ENCODE data around the gene NAGA.
"Not testable (repeated sequence)": the region's sequence is repeated elsewhere in the genome, so short reads cannot be mapped to it uniquely, and the experiment has no call there.

Gene NAGA

GRCh38 chr22:42074132-42074811 is 3.7 kb upstream of the NAGA start, which contains the start of gene PHETA2:
TSS of gene PHETA2 (plus strand) at chr22:42074248. CDS start at chr22:42077294, 3,046 bp downstream.
- H3K4me3 ChIP-seq (ENCODE audit: low read depth in 1 of 2, low read length in 2 of 2), result peak within 1 kb of the TSS; percentile 56 to 69
- H3K9me3 ChIP-seq (ENCODE audit: low read length), result no peaks in the 10 kb centered on the region
- peaks cover 12% of the 10 kb centered on the region for H3K36me3 ChIP-seq (ENCODE audit: insufficient read depth, low read length)
- no peaks in the 10 kb centered on the region for H3K27me3 ChIP-seq (ENCODE audit: control insufficient read depth in 1 of 2, insufficient read depth in 2 of 2, low read length in 2 of 2)
- peak within 1 kb of the TSS; percentile 68 for H3K9ac ChIP-seq (ENCODE audit: low read length)
- peak within 1 kb of the TSS; percentile 96 for H3K27ac ChIP-seq (ENCODE audit: low read depth, low read length)
- H3K4me1 ChIP-seq (ENCODE audit: insufficient read depth, low read length), result peaks cover 52% of the 10 kb centered on the region

GRCh38 chr22:42073621-42074041 is 3.0 kb upstream of the NAGA start:
- no peaks in the 10 kb centered on the region for H3K27me3 ChIP-seq (ENCODE audit: control insufficient read depth in 1 of 2, insufficient read depth in 2 of 2, low read length in 2 of 2)
- peak overlapping the region; percentile 96 for H3K27ac ChIP-seq (ENCODE audit: low read depth, low read length)
- H3K4me1 ChIP-seq (ENCODE audit: insufficient read depth, low read length), result peaks cover 52% of the 10 kb centered on the region
- H3K36me3 ChIP-seq (ENCODE audit: insufficient read depth, low read length), result peaks cover 12% of the 10 kb centered on the region
- no peaks in the 10 kb centered on the region for H3K9me3 ChIP-seq (ENCODE audit: low read length)
- peak overlapping the region; percentile 68 for H3K9ac ChIP-seq (ENCODE audit: low read length)
- H3K4me3 ChIP-seq (ENCODE audit: low read depth in 1 of 2, low read length in 2 of 2), result peak overlapping the region; percentile 56 to 69

GRCh38 chr22:42072606-42073330 is 2.2 kb upstream of the NAGA start:
- Histone ChIP-seq H3K4me3 (ENCODE audit: low read depth in 1 of 2, low read length in 2 of 2) (no peak overlapping the region), H3K9ac (ENCODE audit: low read length) (no peak overlapping the region), H3K9me3 (ENCODE audit: low read length) (no peaks in the 10 kb centered on the region), H3K4me1 (ENCODE audit: insufficient read depth, low read length) (peaks cover 44% of the 10 kb centered on the region), H3K36me3 (ENCODE audit: insufficient read depth, low read length) (peaks cover 13% of the 10 kb centered on the region), H3K27me3 (ENCODE audit: control insufficient read depth in 1 of 2, insufficient read depth in 2 of 2, low read length in 2 of 2) (no peaks in the 10 kb centered on the region), H3K27ac (ENCODE audit: low read depth, low read length) (no peak overlapping the region)

- H3K4me1 ChIP-seq (ENCODE audit: insufficient read depth, low read length), result peaks cover 42% of the 10 kb centered on the region
- H3K27me3 ChIP-seq (ENCODE audit: control insufficient read depth in 1 of 2, insufficient read depth in 2 of 2, low read length in 2 of 2); H3K9me3 ChIP-seq (ENCODE audit: low read length): not testable (repeated sequence)
- H3K36me3 ChIP-seq (ENCODE audit: insufficient read depth, low read length), result peaks cover 16% of the 10 kb centered on the region
- peak overlapping the region; percentile 59 to 78 for H3K4me3 ChIP-seq (ENCODE audit: low read depth in 1 of 2, low read length in 2 of 2)
- peak overlapping the region; percentile 75 for H3K9ac ChIP-seq (ENCODE audit: low read length)
- peak overlapping the region; percentile 89 for H3K27ac ChIP-seq (ENCODE audit: low read depth, low read length)
Measured at GRCh38 chr22:42071508-42071907, 896 bp upstream of the NAGA start.

GRCh38 chr22:42069801-42070516 is 653 bp downstream of the NAGA start:
- Histone ChIP-seq H3K27ac (ENCODE audit: low read depth, low read length) (peak overlapping the region; percentile 89), H3K9me3 (ENCODE audit: low read length) (no peaks in the 10 kb centered on the region), H3K4me3 (ENCODE audit: low read depth in 1 of 2, low read length in 2 of 2) (peak overlapping the region; percentile 59 to 78), H3K9ac (ENCODE audit: low read length) (peak overlapping the region; percentile 83), H3K27me3 (ENCODE audit: control insufficient read depth in 1 of 2, insufficient read depth in 2 of 2, low read length in 2 of 2) (no peaks in the 10 kb centered on the region), H3K36me3 (ENCODE audit: insufficient read depth, low read length) (peaks cover 27% of the 10 kb centered on the region), H3K4me1 (ENCODE audit: insufficient read depth, low read length) (peaks cover 35% of the 10 kb centered on the region)

- peaks cover 29% of the 10 kb centered on the region for H3K36me3 ChIP-seq (ENCODE audit: insufficient read depth, low read length)
Measured at GRCh38 chr22:42068291-42068690, 2.3 kb downstream of the NAGA start.

GRCh38 chr22:42067671-42068251 is 2.9 kb downstream of the NAGA start:
- Histone ChIP-seq H3K4me3 (ENCODE audit: low read depth in 1 of 2, low read length in 2 of 2) (no peak overlapping the region), H3K9ac (ENCODE audit: low read length) (no peak overlapping the region), H3K27ac (ENCODE audit: low read depth, low read length) (no peak overlapping the region), H3K27me3 (ENCODE audit: control insufficient read depth in 1 of 2, insufficient read depth in 2 of 2, low read length in 2 of 2) (no peaks in the 10 kb centered on the region), H3K4me1 (ENCODE audit: insufficient read depth, low read length) (peaks cover 25% of the 10 kb centered on the region), H3K9me3 (ENCODE audit: low read length) (no peaks in the 10 kb centered on the region), H3K36me3 (ENCODE audit: insufficient read depth, low read length) (peaks cover 32% of the 10 kb centered on the region)

More at GRCh38 chr22:42068291-42068690, 2.3 kb downstream of the NAGA start:
- no peak overlapping the region for H3K27ac ChIP-seq (ENCODE audit: low read depth, low read length)
- no peaks in the 10 kb centered on the region for H3K27me3 ChIP-seq (ENCODE audit: control insufficient read depth in 1 of 2, insufficient read depth in 2 of 2, low read length in 2 of 2)
- H3K4me3 ChIP-seq (ENCODE audit: low read depth in 1 of 2, low read length in 2 of 2), result no peak overlapping the region
- peaks cover 27% of the 10 kb centered on the region for H3K4me1 ChIP-seq (ENCODE audit: insufficient read depth, low read length)
- no peaks in the 10 kb centered on the region for H3K9me3 ChIP-seq (ENCODE audit: low read length)
- H3K9ac ChIP-seq (ENCODE audit: low read length), result no peak overlapping the region

GRCh38 chr22:42066937-42067336 is 3.7 kb downstream of the NAGA start:
- H3K36me3 ChIP-seq (ENCODE audit: insufficient read depth, low read length), result peaks cover 35% of the 10 kb centered on the region
- H3K4me3 ChIP-seq (ENCODE audit: low read depth in 1 of 2, low read length in 2 of 2), result no peak overlapping the region
- no peaks in the 10 kb centered on the region for H3K9me3 ChIP-seq (ENCODE audit: low read length)
- H3K27ac ChIP-seq (ENCODE audit: low read depth, low read length), result no peak overlapping the region
- H3K27me3 ChIP-seq (ENCODE audit: control insufficient read depth in 1 of 2, insufficient read depth in 2 of 2, low read length in 2 of 2), result no peaks in the 10 kb centered on the region
- H3K9ac ChIP-seq (ENCODE audit: low read length), result no peak overlapping the region
- H3K4me1 ChIP-seq (ENCODE audit: insufficient read depth, low read length), result peaks cover 25% of the 10 kb centered on the region

DNA sequence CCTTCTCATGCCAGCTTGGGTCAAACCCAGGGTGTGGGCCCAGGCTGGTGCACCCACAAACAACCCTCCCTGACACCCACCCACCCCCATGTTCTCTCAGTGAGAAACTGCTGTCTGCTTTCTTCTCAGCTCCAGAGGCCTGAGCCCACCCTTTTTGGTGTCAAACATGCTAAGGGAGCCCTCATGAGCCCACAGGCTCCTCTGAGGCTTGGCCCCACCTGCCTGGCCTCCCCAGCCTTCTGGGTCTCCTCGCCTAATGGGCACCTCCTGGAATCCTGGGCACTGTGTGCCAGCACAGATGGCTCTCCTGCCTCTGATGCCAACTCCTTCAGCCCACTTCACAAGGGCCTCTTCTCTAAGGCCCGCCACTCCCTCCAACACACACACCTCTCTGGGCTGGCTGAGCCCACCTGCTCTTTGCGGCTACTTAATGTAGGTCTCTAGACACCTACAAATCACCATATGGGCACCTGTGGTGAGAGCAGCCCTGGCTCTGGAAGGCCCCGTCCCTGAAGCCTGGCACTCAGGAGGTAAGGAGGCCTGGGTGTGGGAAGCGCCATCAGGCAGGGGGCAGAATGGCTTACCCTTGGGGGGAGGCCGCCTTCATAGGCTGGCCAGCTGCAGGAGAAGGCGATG is 4.4 kb downstream of the NAGA start:
- no peak overlapping the region for H3K4me3 ChIP-seq (ENCODE audit: low read depth in 1 of 2, low read length in 2 of 2)
- H3K27me3 ChIP-seq (ENCODE audit: control insufficient read depth in 1 of 2, insufficient read depth in 2 of 2, low read length in 2 of 2), result no peaks in the 10 kb centered on the region
- no peak overlapping the region for H3K27ac ChIP-seq (ENCODE audit: low read depth, low read length)
- H3K4me1 ChIP-seq (ENCODE audit: insufficient read depth, low read length), result peaks cover 18% of the 10 kb centered on the region
- H3K9me3 ChIP-seq (ENCODE audit: low read length), result no peaks in the 10 kb centered on the region
- no peak overlapping the region for H3K9ac ChIP-seq (ENCODE audit: low read length)
- H3K36me3 ChIP-seq (ENCODE audit: insufficient read depth, low read length), result peaks cover 38% of the 10 kb centered on the region

- Histone ChIP-seq H3K4me1 (ENCODE audit: insufficient read depth, low read length) (peaks cover 16% of the 10 kb centered on the region), H3K9me3 (ENCODE audit: low read length) (no peaks in the 10 kb centered on the region), H3K27me3 (ENCODE audit: control insufficient read depth in 1 of 2, insufficient read depth in 2 of 2, low read length in 2 of 2) (no peaks in the 10 kb centered on the region), H3K4me3 (ENCODE audit: low read depth in 1 of 2, low read length in 2 of 2) (no peak overlapping the region), H3K27ac (ENCODE audit: low read depth, low read length) (no peak overlapping the region), H3K9ac (ENCODE audit: low read length) (no peak overlapping the region), H3K36me3 (ENCODE audit: insufficient read depth, low read length) (peaks cover 45% of the 10 kb centered on the region)
Measured at GRCh38 chr22:42065438-42066125, 5.0 kb downstream of the NAGA start.

Measured in muscle layer of colon (tissue), 2 donors.